HG02840 (cell line): ENCODE data around the gene ERBB4.

Experiments used
- ATAC-seq: cut with Tn5 transposase; IDR thresholded peaks from one replicate; pipeline ENCODE4 v1.9.1; 2021; ENCODE audit warnings: mild to moderate bottlenecking, moderate library complexity, moderate number of reproducible peaks; ENCODE audit not compliant: unreplicated experiment, low FRiP score

The ERBB4 gene

DNA sequence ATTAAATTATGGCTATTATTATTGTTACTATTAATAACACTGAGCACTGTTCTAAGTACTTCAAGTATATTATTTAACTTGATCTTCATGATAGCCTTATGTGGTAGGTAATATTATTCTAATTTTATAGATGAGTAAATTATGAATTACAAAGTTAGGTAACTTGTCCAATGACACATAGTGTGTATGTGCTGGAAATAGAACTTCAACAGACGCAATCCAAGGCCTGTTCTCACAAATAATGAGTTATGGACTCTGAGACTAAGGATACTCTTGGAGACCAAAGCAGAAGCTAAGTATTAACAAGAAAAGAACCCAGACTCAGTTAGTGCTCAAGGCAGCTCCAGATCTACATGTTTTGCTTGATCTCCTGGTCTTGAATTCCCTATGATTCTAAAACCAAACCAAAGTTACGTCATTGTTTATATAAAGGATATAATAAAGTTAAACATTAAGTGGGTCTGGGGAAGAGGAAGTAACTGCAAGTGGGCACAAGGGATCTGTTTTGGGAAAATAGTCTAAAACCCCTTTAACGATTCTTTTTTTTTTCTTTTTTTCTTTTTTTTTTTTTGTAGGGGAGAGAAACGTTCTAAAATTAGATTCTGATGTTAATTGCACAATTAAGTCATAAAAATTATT is 211.3 kb downstream of the ERBB4 start:
- no peak for ATAC-seq

DNA sequence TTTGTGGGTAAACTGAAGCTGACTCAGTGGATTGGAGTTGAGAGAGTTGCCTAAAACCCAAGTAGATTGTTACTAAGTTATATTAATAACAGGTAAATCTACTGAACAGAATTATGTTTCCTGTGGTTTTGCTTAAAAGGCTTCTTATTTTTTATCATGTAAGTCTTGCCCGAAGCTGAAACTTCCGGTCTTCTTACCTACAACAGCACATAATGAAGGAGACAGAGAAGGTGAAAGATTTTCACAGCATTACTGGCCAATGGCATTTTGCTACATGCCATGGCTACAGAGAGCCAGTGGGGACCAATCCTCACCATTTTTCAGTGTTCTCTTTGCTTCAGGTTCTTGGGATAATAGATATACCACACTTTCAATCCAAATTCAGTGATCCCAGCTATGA is 220.0 kb downstream of the ERBB4 start:
- ATAC-seq: no peak

DNA sequence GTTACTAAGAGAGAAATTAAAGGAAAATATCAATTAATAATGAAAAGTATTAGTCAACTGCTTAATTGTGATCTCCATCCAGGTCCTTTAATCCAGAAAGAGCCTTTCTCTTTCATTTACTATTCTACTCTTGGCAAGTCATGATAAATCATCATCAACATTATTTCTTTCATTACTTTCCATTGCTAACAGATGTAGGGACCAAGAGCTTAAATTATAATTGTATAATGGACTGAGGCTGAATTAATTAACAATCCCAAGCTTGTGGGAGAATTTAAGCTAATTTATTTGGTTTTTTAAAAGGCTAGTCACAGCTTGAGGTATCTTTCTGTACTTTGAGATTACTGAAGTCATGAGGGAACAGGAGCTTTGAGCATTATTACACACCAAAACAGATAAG is 223.9 kb downstream of the ERBB4 start:
- no peak for ATAC-seq

- no peak for ATAC-seq
These were observed 226.7 kb downstream of the ERBB4 start for GRCh38 chr2:212311807-212312404.

- ATAC-seq: no peak
These were observed 238.7 kb downstream of the ERBB4 start for GRCh38 chr2:212299943-212300342.

DNA sequence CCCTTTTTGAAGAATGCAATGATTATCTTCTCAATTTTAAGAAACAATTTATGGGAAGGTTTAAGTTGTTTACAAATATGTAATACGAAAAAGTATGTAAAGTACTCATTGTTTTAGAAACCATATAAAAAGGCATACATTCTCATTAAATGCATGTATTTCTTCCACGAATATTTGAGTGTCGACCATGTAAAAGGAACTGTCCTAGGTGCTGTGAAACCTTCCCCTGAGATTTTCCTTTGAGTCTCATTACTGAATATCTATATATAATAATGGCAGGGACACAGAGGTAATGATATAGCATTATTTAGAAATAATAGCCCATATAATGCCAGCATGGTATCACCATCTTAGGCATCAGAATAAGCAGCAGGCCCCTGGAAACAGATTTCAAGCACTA is 239.3 kb downstream of the ERBB4 start:
- ATAC-seq: no peak

DNA sequence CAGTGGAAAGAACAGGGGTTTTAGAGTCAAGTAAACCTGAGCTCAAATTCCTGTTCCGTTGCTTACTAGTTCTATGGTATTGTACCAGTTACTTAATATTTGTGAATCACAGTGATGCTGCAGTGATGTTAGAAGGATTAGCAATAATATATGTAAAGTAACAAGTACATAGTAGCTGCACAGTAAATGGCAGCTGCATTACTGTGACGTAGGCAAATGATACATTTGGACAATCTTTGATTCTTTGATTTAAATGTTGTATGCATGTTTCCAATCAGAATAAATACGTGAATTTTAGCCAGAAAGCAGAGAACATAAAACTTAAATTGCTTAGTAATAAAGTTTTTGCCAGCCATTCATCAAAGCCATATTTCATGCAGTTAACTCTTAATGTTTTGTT is 243.0 kb downstream of the ERBB4 start:
- no peak for ATAC-seq

GRCh38 chr2:212294816-212295215 is 243.8 kb downstream of the ERBB4 start:
- no peak for ATAC-seq

- ATAC-seq: no peak
These were observed 249.3 kb downstream of the ERBB4 start for GRCh38 chr2:212289301-212289700.

DNA sequence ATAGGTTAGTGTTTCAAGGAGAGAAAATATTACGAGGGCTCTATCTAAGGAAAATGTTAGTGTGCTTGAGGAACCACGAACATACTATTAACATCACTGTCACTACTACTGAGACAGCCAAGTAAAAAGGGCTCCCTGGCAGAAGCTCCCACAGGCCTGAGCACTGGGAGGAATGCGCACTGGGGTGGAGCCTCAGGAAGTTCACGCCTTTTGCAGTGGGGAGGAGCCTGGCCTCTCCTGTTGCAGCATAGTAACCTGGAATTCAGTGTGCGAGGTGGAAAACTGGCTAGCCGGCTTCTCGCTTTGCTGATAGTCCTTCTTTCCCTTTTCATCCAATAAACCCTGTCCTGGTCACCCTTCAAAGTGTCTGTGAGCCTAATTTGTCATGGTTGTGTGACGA is 250.3 kb downstream of the ERBB4 start:
- no peak for ATAC-seq

DNA sequence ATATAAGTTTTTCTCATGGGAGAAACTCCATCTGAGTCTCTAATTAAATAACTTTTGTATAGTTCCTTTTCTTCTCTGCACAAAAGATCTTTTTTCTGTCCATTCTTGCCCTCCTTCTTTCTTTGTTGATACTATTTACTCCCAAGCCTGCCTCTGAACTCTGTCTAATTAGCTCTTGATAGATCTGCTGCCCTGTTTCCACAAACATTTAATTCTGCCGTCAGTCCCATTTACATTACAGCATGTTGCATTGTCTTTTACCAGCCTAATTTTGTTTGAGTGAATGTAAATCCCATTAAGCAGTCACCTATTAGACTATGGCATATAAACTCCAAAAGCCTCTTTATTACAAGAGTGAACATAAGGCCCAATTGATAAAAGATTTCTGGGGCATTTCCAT is 254.4 kb downstream of the ERBB4 start:
- no peak for ATAC-seq

GRCh38 chr2:212282671-212283261 is 255.8 kb downstream of the ERBB4 start:
- no peak for ATAC-seq

DNA sequence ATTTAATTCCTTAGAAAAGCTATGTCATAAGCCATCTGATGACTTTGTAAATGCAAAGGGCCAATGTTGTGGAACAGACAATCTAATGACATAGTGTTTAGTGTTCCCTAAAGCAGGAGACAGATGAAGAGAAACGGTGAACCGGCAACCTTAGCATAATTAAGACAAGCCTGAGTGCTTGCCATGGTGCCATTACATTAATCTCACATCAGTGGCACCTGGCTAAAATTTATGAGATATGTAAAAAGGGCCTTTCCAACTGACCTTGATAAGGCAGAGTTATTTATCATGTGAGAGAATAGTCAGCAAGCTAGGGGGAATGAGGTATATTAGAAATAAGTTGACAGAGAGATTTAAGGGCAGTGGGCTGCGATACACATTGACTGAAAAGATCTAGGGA is 261.8 kb downstream of the ERBB4 start:
- ATAC-seq: no peak

DNA sequence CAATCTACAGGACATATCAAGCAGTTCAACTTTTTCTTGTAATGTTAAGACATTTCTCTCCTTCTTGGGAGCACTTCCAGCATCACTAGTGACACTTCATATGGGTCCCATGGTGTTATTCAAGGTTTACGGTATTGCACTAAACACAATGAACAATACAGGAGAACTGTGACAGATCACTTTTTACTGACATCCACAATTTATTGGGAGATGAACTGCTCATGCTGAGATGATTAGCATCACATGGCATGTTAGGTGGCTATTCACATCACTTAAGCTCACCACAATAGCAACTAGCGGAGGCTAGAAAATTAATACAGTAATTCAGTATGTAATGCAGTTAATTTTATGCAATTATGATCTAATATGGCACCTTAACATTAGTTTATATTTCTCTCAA is 264.4 kb downstream of the ERBB4 start:
- no peak for ATAC-seq

- ATAC-seq: no peak
These were observed 267.0 kb downstream of the ERBB4 start for GRCh38 chr2:212271583-212271982.

- ATAC-seq: no peak
These were observed 269.6 kb downstream of the ERBB4 start for GRCh38 chr2:212269005-212269404.

DNA sequence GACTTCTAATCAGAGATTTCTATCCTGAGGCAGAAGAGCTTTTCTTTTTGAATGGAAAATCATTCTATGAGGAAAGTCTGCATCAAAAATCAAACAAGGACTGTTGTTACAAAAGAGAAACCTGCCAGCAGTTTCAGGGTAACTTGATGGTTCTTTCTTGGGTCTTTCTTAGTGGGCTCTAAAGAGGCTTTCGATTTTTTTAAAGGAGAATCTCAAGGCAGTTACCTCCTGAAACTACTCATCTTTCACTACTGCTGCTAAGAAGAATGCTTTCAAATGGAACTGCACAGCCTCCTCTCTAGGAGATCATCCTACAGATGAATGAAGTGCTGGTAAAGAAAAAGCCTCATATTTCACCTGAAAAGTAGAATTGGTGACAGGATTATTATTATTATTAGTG is 272.3 kb downstream of the ERBB4 start:
- no peak for ATAC-seq

- ATAC-seq: no peak
These were observed 272.8 kb downstream of the ERBB4 start for GRCh38 chr2:212265777-212266176.

GRCh38 chr2:212264187-212264586 is 274.4 kb downstream of the ERBB4 start:
- no peak for ATAC-seq

DNA sequence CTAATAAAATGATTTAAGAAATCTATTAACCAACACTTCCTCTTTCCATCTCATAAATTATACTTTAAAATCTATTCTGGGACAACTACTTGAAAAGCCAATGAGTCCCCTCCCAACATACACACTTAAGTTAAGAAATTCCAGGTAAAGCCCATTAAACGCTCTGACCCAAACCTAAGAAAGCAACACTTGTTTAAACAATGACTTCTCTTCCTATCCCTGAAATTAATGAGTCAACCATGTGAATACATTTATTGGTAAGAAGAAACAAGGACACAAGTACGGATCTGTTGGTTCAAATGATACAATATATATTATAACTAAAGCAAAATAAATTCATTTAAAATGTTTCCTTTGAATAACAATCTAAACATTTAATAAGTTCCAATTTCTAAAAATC is 279.4 kb downstream of the ERBB4 start:
- no peak for ATAC-seq

DNA sequence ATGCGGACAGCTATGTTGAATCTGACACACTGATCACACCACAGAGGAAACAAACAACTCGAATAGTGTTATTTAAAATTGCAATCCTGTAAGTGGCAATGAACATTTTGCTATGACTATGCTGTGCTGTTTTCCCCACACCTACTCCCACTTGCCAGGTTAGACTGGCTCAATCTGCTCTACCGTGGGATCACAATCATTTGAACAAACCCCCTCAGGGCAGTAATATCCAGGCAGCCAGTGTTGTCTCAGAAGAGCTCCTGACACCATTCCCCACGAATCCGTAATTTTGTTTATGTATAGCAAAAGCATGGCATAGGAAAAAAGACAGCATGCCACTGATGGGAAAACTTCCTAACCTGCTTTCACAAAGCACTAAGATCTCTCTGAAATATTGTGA is 284.3 kb downstream of the ERBB4 start:
- ATAC-seq: no peak

DNA sequence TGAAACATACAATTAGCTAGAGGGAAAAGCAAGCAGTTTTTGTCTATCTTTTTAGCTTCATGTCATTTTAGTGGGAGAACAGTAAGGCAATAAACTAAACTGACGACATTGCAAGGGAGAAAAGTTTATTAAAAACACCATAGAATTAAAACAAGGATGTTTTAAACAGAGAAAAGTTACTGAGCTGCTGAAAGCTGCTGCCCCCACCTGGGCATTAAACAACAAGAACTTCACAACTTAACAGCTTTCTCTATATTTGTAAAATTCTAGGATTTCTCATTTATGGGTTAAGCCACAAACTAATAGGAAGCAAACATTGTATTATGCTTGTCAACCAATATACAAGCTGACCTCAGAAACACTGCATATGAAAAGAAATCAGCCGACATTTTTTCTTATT is 289.2 kb downstream of the ERBB4 start:
- no peak for ATAC-seq
